HG02610 (cell line): ENCODE measurements around the gene TRPM4.
"Not testable (repeated sequence)": the region's sequence is repeated elsewhere in the genome, so short reads cannot be mapped to it uniquely, and the experiment has no call there.

ENCODE experiments used
- ATAC-seq: cut with Tn5 transposase; IDR thresholded peaks from one replicate; pipeline ENCODE4 v1.9.1; 2021; ENCODE audit warnings: mild to moderate bottlenecking, moderate library complexity; ENCODE audit not compliant: unreplicated experiment

TRPM4 gene

DNA sequence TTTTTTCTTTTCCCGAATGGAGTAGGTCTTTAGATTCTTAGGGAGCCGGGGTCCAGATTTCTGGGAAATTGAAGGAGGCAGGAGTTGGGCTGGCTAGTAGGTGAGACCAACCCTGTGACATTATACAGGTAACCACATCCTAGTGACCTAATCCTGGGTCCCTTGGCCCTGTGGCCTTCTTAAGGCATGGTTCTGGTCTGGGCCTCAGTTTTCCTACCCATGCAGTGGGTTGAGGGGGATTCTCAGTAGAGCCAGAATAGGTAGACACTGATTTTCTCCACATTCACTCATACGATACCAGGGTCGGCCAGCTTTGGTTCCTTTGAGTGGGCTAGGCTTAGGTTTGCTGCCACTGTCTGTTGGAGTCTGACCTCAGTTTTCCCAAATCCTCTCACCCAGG, 31.0 kb upstream of the TRPM4 start:
- no peak for ATAC-seq

DNA sequence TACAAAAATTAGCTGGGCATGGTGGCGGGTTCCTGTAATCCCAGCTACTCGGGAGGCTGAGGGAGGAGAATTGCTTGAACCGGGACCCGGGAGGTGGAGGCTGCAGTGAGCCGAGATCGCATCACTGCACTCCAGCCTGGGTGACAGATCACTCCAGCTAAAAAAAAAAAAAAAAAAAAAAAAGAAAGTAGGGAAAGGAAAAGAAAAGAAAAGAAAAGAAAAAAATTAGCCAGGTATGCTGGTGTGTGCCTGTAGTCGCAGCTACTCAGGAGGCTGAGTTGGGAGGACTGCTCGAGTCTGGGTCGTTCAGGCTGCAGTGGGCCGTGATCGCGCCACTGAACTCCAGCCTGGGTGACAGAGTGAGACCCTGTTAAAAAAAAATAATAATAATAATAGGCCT, 30.4 kb upstream of the TRPM4 start:
- not testable (repeated sequence) for ATAC-seq

DNA sequence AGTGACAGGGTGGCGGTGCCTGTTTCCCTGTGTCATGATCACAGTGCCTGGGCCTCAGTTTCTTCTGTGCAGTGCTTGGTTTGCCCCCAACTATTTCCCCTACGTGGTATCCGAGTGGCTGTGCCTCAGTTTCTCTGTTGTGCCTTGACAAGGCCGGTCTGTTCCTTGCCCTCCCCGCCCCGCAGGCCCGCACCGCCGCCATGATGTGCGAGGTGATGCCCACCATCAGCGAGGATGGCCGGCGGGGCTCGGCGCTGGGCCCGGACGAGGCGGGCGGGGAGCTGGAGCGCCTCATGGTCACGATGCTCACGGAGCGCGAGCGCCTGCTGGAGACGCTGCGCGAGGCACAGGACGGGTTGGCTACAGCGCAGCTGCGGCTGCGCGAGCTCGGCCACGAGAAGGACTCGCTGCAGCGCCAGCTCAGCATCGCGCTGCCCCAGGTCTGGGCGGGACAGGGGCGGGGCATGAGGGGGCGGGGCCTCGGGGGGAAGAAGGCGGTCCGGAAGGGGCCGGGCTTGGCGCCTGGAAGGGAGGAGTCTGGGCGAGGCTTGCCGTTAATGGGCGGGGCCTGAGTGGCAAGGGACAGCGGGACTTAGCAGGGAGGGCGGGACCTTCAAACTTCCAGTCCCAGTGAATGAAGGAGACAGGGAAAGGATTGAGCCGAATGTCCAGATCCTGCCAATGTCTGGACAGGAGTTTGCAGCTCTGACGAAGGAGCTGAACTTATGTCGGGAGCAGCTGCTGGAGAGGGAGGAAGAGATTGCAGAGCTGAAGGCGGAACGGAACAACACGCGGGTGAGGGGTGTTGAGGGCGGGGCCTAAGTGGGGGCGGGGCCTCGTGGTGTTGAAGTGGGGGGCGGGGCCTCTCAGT, 29.7 kb upstream of the TRPM4 start:
- peak; percentile 89 for ATAC-seq

DNA sequence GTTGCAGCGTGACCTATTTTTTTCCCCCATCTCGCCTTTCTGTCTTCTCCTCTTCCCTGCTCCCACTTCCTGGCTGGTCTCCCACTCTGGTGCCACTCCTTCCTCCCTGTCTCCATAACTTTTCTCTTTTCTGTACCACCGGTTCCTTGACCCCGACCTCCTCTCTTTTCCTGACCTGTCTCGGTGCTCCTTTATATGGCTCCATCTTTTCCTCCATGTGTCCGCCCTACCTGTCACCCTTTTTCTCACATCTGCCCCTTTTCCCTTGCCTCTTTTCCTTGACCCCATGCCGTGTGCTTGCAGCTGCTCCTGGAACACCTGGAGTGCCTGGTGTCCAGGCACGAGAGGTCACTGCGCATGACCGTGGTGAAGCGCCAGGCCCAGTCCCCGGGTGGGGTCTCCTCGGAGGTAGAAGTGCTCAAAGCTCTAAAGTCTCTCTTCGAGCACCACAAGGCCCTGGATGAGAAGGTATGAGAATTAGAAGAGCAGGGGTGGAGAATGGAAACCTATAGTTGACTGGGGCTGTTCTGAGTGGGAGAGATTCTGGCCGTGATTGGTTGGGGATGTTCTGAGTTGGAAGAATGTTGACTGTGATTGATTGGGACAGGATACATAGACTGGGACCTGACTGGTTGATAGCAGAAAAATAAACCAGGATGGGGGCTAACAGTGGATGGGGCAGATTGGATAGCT, 28.9 kb upstream of the TRPM4 start:
- no peak for ATAC-seq

DNA sequence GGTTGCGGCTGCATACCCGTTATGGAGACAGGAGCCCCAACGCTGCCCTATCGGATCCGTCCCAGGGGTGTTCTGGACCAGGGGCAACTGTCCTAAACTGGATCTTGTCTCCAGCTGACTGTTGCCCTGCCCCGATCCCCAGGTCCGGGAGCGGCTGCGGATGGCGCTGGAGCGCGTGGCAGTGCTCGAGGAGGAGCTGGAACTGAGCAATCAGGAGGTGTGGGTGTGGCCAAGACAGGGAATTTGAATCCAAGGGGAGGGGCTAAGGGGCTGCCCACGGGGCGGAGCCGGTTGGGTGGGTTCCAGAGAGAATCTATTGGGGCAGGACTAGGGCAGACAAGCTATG, 28.4 kb upstream of the TRPM4 start:
- no peak for ATAC-seq

DNA sequence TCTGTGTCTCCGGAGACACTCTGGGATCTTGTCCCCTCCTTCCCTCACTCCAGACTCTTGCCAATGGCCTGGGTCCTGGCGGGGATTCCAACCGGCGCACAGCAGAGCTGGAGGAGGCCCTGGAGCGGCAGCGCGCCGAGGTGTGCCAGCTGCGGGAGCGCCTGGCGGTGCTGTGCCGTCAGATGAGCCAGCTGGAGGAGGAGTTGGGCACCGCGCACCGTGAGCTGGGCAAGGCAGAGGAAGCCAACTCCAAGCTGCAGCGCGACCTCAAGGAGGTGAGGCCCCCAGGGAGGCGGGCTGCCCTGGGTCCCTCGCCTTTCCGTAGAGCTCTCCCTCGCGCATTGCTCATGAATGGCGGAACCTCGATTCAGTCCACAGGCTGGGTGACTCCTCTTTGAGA, 27.3 kb upstream of the TRPM4 start:
- ATAC-seq, result no peak

DNA sequence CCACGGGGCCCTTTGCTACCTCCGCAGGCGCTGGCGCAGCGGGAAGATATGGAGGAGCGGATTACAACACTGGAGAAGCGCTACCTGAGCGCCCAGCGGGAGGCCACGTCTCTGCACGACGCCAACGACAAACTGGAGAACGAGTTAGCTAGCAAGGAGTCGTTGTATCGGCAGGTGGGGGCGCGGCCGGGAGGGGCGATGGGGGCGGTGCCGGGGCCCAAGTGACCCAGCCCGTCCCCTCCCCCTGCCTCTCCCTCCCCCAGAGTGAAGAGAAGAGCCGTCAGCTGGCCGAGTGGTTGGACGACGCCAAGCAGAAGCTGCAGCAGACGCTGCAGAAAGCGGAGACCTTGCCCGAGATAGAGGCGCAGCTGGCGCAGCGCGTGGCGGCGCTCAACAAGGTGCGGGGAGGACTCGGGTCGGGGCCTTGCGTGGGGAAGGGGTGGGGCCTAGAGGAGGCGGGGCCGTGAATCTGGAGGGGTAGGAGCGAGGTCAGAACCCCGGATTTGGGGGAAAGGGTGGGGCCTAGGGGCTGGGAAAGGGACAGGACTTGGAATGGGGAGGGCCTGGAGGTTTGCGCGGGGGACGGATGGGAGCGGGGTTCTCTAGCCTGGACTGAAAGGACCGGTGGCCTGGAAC, 24.5 kb upstream of the TRPM4 start:
- ATAC-seq, result no peak

DNA sequence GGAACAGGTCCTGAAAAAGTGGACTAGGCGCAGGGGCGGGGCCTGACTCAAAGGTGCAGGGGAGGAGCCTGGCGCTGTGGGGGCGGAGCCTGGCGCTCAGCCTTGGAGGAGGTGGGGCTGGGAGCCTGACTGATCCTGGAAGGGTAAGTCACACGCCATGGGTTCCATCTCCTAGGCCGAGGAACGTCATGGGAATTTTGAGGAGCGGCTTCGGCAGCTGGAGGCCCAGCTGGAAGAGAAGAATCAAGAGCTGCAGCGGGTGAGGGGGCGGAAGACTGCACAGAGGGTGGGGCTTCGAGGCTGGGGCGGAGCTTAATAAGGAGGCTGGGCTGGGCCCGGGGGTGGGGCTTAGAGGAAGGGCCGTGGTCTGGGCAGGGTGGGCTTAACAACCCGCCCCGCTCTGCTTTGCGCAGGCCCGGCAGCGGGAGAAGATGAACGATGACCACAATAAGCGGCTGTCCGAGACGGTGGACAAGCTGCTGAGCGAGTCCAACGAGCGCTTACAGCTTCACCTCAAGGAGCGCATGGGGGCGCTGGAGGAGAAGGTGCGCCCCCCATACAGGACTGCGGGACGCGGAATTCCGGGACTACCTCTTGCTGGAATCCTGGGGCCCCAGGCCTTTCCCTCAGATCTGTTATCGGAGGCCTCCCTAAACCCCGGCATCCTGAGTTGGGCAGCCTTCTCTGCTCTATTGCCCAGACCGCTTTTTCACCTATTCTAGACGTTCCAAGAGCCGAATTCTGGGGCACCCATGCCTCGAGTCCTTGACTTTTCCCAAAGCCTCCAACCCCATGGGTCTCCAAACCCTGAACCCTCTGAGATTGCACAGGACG, 23.8 kb upstream of the TRPM4 start:
- ATAC-seq, result no peak

DNA sequence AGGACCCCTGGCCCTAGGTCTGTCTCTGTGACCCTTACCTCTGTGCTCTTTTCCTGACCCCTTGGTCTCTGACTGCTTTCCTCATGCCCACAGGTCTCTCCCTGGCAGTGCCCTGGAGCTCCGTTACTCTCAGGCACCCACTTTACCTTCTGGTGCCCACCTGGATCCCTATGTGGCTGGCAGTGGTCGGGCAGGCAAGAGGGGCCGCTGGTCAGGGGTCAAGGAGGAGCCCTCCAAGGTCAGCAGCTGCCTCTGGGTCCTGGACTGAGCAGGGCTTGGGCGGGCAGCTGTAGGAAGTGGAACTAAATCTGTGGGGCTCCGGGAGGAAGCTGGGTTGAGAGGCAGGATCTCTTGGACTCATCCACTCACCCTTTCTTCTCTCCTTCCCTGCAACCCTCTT, 21.9 kb upstream of the TRPM4 start:
- no peak for ATAC-seq

DNA sequence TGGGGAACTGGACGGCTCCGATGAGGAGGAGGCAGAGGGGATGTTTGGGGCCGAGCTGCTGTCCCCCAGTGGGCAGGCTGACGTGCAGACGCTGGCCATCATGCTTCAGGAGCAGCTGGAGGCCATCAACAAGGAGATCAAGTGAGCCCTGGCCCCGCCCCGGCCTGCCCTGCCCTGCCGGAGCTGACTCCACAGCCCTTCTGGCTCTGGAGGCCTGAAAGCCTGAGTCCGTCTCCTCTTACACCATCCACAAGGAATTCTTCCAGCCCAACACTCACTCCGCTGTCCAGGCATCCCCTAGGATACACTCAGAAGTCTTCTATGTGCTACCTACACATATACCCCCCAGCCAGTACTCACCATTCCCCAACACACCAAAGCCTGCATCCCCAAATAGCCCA, 20.8 kb upstream of the TRPM4 start:
- ATAC-seq, result no peak

DNA sequence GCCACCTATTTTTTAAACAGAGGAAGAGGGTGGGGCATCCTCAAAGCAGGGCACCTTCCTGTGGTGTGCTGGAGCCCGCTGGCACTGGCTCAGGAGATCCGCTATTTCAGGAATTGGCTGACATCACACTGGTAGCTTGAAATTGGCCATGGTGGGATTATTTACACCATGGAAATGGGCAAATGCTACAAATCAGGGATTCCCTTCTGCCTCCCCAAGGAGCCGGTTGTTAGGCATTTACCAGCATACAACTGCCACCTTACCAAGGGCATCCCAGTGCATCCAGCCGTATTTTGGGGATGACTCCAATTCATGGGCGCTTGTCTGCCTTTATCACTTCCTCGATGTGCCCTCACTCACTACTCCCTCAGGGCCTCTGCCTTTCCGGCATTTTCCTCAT, 16.6 kb upstream of the TRPM4 start:
- ATAC-seq, result no peak

DNA sequence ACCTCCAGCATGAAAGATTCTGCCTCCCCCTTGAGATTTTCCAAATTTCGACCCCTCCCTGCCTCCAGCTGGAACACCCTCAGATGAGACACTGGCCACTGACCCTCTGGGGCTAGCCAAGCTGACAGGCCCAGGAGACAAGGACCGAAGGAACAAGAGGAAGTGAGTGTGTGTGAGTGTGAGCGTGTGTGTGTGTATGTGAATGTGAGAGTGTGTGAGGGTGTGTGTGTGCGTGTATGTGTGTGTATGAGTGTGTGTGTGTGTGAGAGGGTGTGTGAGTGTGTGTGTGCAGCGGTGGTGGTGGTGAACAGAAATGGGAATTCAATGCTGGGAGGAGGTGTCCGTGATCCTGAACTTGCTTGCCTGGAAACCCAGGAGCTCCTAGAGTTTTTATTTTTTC, 16.2 kb upstream of the TRPM4 start:
- no peak for ATAC-seq

DNA sequence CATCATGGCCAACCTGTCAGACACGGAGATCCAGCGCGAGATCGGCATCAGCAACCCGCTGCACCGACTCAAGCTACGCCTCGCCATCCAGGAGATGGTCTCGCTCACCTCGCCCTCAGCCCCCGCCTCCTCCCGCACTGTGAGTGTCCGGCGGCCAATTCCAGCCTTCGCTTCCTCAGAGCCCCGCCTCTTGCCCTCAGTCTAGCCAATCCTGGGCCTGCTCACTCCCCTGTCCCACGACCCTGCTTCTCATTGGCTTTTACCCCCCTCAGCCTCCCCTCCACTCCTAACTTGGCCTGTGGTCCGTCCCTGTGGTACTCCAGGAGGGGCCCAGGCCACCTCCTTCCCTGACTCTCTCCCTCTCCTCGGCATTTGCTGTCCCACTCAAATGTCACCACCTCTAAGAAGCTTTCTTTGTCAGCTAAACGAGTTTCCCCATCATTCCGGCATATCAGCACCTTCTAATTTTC, 14.7 kb upstream of the TRPM4 start:
- peak; percentile 38 for ATAC-seq

DNA sequence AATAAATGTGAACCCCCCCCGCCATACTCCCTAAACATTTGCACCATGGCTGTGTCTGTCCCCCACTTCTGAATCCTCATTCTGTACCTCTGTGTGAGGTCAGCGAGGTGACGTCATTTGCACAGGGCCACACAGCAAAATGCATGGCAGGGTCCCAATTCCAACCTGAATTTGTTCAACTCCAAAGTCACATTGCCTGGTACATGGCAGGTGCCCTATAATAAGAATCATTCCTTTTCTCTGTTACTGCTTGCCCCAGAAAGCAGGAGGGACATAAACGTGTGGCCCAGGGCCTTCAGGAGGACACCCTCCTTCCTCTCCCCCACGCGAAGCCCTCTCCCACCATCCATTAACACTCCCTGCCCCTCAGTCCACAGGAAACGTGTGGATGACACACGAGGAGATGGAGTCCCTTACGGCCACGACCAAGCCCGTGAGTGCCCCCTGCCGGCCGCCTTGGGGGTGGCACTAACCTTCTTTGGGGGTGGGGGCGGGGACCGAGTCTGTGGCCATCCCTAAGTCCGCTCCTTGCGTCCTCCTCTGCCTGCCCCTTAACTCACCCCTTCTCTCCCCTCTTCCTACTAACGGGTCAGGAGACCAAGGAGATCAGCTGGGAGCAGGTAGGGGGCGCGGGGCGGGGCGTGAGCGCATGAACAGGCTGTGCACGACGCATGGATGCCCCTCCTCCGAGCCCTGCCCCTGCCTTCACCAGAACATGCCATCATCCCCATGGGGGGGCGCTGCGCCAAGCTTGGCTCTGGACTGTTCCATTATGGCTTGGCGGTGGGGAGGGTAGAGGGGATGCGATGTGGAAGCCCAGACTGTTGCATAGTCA, 11.8 kb upstream of the TRPM4 start:
- ATAC-seq, result no peak

DNA sequence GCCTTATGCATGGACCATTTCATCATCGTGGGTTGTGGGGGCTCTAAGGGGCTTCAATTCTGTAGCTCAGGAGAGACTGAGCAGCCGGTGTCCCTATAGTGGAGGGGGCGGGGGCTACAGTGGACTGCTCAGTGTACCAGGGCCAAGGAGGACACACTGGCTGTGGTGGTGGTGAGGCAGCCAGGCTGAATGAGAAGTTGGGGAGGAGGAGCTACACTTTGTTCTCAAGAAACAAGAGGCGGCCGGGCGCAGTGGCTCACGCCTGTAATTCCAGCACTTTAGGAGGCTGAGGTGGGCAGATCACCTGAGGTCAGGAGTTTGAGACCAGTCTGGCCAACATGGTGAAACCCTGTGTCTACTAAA, 11.2 kb upstream of the TRPM4 start:
- not testable (repeated sequence) for ATAC-seq

DNA sequence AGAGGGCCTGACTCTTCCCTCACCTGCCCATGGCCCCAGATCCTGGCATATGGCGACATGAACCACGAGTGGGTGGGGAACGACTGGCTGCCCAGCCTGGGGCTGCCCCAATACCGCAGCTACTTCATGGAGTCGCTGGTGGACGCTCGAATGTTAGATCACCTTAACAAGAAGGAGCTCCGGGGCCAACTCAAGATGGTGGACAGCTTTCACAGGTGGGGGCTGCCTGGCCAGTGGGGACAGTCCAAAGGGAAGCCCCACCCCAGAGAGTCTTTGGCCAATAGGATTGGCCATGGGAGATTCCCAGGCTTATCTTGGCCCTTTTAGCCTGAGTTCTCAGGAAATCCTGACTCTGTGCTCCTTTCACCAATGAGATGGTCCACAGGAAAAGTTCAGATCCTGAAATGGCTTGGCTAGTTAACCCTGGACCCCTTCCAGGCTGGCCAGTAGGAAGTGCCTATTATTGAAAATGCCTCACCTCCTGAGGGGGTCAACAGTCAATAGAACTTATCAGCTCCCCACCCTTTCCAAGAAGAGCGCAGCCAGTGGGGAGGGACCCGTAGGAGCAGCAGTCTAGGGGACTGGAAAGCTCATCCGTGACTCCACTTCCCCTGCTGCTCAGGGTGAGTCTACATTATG, 9.4 kb upstream of the TRPM4 start:
- ATAC-seq, result no peak

DNA sequence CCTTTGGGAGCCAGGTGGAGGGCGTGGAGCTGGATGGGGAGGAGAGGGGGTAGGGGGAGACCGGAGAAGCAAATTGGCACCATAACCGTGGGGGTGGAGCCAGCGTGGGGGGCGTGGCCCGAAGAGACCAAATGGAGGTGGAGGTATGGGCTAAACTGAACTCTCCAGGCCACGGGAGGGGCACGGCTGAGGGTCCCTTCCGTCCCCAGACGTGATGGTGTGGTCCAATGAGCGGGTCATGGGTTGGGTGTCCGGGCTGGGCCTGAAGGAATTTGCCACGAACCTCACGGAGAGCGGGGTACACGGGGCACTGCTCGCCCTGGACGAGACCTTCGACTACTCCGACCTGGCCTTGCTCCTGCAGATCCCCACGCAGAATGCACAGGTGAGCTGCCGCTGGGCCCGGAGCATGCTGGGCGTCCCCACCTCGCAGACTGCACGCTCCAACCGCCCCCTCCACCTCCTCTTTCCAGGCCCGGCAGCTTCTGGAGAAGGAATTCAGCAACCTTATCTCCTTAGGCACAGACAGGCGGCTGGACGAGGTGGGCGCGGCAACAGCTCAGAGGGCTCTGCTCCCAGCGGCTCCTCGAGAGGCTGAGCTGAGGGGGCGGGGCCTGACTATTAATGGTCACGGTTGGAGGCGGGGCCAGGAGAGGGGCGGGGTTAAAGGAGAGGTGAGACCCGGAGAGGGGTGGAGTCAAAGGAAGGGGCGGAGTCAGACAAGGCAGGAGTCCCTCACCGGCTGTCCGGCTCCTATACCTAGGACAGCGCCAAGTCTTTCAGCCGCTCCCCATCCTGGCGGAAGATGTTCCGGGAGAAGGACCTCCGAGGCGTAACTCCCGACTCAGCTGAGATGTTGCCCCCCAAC, 8.6 kb upstream of the TRPM4 start:
- no peak for ATAC-seq

DNA sequence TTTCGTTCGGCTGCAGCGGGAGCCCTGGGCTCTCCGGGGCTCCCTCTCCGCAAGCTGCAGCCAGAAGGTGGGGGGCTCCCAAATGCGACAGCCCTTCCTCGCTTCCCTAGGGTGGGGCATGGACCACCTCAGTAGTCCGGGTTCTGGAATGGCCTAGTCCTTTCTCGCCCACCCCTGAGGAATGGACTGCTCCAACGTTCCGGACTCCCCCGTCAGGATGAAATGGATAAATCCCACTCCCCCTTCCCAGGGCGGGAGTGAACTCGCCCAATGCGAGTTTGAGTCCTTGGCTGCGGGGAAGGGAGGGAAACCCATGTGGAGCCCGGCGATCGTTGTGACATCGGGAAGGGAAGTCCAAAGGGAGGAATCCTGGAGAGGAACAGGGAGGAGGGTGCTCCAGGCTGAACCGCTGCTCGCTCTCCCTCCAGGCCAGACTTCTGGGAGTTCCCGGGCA, 7.9 kb upstream of the TRPM4 start:
- ATAC-seq, result no peak
